Dermis blood vessel endothelial cell (primary cell): ENCODE data around the gene PHF2. TPM values are rescaled to one million over a fixed set of nuclear protein-coding genes. Genes with fewer than 3 reads are reported as not detected.

Experiments
- DNase-seq: peaks from one replicate; pipeline ENCODE4 v3.0.0; 2010
- total RNA-seq: library from RNA; depleted of rRNA; stranded (reverse); fragments of >200 nt; gene quantifications from 2 replicates; pipeline ENCODE4 v1.2.3, GENCODE V29; 2014

PHF2 gene
- total RNA-seq, 1 donor from 2014 or later = 16.0 TPM

DNA sequence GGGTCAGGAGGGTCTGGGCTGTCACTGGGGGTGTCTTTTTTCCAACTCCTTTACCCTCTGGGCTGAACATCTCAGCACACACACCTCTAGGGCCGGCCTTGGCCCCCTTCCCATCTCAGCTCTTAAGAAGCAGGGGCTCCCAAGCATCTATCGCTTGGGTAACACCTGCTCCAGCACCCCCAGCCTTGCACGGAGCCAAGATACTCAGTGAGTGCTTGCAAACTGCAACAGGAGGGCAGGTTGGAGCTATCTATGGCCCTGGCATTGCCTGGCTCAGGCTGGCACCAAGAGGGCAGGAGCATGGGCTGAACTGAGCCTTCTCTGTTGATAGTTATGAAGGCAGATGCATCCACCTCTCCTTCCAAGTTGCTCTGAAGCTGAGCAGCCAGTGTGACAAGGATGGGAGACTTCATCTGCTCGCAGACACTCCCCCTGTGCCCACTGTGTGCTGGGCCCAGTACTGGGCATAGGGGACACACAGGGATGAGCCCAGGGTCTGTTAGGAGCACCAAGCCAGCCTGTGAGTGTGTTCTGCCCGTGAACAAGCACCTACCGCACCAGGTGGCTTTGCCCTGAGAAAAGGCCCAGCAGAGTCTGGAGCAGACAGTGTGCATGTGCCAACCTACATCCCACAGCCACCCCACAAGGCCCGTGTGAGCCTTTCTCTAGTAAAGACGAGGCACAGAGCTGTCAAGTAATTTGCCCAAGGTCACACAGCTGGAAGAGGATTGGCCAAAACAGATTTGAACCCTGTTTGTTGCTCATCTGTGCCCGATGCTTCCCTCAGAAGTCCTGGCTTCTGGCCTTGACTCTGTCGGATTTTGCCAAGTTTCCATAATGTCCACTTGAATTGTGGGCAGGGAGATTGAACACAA lies 58.2 kb downstream of the PHF2 start:
- DNase-seq = no peak

DNA sequence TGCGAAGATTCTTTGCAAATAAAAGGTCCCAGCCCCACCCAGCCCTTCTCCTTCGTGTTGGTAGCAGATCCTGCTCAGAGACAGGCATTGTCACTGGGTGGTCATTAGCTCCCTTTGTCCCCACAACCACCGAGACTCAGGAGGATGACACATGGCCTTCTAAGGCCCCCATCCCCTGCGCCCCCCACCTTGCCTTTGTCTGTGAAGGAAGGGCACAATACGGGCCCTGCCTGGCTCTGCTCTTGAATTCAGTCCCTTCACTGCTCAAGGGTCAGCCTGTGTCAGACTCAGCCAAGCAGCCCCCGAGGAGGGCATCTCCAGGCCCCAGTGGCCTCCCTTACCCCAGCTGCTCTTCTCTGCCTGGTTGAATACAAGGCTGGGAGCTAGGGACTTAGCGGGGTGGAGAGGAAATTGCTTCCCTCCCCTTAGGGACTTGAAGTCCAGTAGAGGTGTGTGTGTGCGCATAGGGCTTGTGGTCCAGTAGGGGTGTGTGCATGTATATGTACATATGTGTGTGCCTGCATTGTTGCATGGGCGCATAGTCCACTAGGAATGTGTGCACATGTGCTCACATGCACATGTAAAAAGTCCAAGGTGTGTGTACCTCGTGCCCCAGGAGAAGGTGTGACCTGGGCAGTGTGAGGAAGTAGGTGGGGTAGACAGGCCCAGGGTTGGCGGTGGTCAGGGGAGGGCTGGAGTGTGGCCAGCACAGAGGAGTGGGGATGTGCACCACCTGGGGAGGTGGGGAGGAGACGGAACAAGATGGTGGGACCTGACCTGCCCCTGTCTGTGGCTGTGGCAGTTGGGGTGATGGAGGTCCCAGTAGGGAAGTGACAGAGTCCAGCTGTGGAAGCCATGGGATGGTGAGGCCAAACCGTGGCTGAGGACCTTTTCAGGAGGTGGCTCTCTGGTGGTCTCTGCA lies 59.1 kb downstream of the PHF2 start:
- no peak for DNase-seq

DNA sequence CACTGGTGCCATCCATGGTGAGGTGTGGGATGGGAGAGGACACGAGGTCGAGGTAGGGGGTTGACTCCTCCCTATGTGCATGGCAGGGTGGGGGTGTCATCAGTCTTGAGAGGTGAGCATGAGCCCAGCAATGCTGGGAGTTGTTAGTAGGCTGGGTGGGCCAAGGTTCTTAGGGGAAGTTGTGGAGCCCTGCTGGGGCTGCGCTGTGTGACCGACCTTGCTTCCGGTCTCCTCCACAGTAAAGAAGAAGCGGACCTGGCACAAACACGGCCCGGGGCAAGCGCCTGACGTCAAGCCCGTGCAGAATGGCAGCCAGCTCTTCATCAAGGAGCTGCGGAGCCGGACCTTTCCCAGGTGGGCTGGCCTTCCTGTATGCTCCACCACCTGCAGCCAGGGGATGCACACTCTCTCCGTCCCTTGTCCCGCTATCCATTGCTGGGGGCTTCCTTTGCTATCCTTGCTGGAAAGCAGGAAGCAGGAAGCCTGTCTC lies 59.8 kb downstream of the PHF2 start:
- DNase-seq = no peak

DNA sequence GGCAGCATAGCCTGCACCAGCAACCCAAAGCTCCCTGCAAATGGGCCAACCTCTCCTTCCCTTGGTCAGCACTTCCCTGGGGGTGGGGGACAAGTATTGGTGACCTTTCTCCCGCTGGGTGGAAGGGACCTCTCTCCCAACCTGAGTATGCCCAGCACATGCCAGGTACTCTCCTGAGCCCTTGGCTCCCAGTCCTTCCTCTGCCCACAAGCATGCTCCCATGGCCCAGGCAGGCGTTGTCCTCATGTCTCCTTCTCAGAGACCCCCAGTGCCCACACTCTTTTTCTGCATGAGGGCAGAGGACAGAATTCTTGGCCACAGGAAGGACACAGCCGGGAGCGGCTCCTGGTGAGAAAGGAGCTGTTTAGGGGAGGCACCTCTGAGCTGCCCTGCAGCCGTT lies 60.3 kb downstream of the PHF2 start:
- DNase-seq = no peak

DNA sequence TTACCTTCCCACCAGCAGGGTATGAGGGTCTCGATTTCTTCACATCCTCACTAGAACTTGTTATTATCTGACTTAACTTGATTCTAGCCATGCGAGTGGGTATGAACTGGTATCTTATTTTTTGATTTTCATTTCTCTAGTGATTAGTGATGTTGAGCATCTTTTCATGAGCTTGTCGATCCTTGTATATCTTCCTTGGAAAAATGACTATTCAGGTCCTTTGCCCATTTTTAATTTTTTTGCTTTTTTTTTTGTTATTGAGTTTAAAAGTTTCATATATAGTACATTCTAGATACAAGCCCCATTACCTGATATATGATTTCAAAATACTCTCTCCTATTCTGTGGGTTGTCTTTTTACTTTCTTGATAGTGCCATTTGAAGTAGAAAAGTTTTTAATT lies 61.5 kb downstream of the PHF2 start:
- DNase-seq = no peak

DNA sequence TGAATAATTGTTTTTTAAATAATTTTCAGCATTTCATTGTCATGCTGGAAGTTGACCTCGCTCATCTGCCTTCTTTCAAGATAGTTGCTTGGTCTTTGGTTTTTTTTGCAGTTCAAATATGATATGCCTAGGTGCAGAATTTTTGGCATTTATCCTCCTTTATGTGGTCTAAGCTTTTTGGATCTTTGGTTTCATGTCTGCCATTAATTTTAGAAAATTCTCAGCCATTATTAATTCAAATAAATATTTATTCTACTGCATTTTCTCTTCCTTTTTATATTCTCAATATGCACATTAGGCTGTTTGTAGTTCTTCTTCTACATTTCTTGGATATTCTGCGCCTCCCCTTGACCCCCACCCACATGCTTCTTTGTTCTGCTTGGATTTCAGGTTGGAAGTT lies 63.6 kb downstream of the PHF2 start:
- DNase-seq = no peak

DNA sequence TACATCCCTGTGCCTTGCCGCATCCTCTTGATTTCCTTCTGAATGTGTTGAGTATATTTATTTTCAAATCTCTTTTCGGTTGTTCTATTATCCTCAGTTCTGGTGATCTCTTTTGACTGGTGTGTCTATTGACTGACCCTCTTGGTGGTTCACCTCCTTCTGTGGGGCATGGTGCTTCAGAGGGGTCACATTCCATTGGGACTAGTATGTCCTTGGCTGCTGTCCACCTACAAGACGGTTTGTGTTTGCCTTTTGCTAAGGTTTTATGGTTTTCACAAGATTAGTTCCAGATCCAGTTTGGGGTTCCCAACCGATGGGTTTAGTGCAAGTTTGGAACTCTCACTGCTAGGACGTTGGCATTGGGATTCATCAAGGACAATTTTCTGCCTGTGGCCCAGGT lies 66.6 kb downstream of the PHF2 start:
- no peak for DNase-seq

DNA sequence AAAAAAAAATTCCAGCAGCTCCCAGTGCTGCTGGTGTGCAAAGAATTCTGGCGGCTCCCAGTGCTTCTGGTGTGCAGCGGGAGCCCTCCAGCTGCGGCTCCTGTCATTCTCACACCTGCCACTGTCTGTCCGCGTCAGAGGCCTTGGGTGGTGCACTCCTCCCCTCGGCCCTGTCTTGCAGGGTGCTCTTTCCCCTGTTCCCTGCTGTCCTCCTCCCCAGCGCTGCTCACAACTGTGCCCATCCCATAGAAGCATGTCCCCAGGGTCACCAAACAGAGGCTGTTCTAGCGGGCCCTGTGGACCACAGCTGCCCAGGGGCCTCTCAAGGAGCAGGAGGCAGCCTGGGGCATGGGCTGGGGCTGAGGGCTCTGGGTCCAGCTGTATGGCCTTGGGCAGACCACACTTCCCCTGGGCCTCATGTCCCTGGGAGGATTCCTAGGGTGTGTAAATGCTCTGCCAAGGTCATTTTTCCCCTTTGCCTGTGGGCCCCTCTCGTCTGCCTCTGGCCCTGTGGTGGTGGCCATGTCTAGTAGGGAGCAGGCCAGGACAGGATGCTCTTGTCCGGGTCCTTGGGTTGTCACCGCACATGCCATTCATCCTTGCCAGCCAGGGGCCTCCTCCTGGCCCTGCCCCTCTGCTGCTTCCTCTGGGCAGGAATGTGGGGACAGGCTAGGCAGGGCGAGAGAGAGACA lies 68.2 kb downstream of the PHF2 start:
- DNase-seq = no peak

DNA sequence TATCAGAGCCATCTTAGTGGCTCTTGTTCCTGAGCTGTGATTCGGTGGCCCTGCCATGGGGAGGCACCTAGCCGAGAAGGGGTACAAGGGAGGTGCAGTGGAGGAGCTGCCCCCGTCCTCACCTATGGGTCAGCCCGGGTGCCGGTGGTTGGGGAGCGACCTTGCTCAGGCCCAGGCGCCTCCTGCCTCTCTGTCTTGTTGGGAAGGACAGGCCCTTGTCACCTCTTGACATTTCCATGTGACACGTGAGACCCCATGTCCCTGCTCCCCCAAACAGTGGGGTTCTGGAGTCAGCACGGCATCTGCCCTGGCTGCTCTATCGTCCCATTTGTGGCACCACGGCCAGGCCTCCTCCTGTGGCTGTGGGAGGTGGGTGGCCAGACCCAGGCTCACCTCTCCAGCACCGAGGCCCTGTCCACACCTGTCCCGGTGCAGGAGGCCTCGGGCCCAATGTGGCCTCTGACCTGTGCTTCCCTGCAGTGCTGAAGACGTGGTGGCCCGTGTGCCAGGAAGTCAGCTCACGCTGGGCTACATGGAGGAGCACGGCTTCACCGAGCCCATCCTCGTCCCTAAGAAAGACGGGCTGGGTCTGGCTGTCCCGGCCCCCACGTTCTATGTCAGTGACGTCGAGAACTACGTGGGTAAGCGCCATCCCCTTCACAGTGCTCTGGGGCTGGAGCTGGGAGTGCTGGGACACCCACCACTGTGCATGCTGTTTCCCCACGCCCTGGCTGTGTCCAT lies 68.9 kb downstream of the PHF2 start:
- DNase-seq = no peak

DNA sequence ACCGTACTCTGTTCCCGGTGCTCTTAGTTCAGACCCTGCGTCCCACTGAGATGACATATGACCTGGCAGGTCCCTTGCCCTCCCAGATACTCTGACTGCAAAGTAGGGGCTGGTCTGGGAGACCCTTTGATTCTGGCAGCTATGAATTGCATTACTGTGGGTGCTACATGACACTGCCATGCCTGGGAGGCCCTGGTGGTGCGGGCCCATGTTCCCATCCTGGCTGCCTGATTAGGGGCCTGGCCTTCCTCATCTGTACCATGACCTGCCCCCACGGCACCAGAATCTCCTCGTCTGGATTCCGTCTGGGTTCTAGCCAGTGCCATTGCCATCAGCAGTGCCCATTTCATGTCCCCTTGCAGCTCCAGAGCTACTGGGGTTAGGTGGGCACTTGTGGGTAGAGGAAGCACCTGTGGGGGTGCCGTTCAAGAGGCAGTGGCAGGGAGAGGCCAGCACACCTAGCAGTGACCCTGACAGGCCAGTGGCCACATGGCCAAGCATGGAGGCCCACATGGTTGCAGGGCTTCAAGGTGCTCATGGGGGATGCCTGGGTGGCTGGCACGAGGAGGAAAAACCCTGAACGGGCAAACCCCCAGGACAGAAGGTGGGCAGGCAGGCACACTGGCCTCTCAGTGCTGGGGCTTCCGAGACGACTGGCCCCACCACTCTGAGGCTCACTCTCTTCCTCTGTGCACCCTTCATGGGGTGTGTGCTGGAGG lies 69.7 kb downstream of the PHF2 start:
- no peak for DNase-seq

DNA sequence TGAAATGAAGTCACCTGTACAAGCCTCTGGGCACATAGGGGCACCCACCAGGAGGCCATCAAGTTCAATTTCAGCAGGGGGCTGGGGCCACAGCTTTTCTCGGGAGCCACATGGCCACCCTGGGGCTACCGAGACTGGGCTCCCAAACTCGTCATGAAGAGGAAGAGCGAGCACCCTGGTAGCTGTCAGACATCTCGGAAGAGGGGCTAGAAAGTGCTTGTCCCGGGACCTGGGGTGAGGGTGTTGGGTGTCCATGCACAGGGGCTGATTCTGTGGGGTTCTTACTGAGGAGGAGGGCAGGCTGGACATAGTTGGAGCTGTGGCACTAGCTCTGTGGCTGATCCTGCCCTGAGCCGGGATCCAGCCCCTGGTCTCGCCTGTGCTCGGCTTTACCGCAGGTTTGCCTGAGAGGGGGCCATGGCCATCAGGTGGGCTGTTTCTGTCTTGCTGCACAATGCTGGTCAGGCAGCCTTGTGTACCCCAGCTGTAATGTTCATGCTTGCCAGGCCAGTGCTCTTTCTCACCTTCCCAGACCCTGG lies 70.3 kb downstream of the PHF2 start:
- DNase-seq = no peak

DNA sequence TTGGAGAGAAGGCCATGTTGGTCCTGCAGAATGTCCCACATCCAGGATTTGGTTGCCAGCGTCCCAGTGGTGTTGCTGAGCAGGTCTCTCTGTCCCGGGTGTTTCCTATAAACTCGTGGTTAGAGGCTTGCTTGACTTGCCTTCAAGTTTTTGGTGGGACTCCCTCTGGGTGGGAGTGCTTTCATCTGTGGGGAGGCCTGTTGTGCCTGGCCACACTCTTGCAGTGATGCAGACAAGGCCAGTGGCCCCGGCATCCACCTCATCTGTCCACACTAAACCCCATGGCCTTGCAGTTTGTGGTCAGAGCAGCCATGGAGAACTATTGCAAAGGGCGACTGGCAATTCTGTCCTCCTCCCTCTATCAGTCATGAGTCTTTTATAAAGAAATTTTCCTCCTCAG lies 71.8 kb downstream of the PHF2 start:
- DNase-seq = no peak

DNA sequence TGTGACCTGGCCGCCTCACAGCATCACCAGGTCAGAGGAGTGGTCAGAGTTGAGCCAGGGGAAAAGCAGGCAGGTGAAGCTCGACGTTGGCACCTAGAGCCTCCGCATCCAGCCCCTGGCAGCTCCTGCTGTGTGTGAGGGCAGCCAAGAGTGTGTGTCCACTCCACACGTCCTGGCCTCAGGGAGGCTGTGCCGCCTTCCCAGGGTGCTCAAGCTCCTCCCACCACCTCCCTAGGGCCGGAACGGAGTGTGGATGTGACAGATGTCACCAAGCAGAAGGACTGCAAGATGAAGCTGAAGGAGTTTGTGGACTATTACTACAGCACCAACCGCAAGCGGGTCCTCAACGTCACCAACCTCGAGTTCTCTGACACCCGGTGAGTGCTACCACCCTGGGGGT lies 72.5 kb downstream of the PHF2 start:
- DNase-seq = no peak

DNA sequence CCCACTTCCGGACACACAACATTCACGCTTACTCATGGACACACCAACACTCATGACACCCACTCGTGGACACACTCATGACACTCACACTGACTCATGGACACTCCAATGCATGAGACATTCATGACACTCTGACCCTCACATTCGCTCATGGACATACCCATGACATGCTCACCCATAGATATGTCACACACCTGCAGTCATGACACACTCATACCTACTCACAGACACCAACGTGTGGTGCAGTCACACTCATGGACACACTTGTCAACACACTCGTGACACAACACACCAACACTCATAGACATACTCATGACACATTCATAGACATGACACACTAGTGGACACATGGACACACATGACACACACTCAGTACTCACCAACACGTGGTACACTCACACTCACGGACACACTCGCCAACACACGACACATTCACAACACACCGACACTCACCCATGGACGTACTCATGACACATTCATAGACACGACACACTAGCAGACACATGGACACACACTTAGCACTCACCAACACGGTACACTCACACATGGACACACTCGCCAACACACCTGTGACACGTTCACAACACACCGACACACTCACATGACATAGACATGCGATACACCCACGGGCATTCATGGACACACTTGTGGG lies 73.4 kb downstream of the PHF2 start:
- DNase-seq = no peak

DNA sequence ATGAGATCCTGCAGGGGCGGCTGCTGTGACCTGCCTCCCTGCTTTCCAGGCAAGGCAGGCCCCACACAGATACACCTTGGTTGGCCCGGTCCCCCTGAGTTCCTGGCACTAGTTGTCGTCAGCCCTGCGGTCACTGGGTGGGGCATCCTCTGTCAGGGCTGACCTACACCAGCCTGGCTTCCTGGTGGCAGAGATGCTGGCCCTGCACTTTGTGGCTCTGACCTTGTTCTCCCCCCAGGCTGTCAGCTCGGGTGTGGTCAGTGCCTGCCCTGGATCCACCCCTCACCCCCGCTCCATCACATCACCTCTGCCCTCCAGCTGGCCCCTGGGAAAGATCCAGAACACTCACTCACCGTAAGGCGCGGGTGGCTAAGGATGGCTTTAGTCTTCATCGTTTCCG lies 74.1 kb downstream of the PHF2 start:
- no peak for DNase-seq

DNA sequence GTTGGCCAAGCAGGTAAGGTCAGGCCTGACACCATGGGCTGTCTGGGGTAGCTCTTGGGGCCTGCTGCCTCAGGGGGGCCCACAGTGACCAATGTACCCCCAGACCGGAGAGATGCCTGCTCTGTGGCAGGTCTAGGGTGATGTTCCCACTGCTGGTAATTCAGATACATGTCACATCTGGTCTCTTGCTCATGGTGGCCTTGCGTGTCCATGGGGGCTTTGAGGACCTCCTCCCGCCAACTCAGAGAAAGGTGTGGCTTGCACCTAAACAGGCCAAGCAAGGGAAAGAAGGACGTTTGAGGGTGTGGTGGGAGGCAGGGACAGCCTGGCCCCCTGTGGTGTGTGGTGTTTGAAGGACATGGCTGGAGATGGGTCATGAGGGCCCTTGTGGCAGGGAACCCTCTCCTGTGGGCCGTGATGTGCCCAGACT lies 75.2 kb downstream of the PHF2 start:
- DNase-seq = no peak

DNA sequence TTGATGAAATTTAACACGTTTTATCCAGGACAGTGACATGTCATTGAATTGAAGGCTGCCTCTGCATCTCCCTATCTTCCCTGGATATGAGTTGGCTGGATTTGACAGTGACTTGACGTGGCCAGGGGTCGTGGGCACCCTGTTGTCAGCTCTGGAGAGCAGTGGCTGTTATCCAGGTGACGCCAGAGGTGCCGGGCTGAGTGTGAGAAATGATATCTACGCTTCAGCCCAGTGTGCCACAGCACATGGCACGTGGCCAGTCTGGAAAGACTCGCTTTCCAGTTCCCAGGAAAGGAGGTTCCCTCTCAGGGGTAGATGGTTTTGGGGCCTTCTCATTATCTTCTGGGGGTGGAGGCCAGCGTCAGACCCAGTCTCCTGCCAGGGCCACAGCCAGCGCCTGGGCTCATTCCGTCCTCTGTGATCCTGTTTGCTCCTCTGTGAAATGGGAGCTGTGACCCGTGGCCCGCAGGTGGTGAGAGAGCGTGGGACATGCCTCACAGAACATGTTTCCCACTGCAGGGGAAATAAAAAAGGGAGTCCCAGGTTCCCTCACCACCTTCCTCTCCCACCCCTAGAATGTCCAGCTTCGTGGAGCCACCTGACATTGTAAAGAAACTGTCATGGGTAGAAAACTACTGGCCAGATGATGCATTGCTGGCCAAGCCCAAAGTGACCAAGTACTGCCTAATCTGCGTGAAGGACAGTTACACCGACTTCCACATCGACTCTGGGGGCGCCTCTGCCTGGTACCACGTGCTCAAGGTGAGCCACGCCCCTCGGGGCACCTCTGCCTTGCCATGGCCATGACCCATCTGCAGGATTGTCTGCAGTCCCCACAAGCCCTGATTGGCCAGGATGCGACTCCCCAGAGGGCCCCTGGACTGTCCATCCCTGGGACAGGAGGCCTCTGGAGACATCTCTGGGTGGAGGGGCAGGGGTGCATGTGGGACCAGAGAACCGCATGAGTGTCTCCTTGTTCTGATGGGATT lies 76.5 kb downstream of the PHF2 start:
- no peak for DNase-seq

DNA sequence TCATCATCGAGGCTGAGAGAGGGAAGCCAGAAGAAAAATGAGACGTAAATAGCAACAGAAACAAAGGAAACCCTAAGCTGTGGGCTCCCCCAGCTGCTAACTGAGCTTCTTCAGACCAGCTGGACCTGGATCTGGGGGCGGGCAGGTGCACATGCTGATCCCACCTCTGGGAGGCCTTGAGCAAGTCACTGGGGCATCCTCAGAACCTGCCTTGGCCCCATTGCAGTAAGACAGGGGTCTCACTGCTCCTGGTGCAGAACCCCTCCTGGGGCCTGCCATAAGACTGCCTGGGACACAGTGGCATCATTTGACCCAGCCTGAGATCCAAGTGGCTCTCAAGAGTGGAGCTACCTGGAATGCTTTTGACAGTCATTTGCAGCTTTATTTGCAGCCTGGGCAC lies 77.4 kb downstream of the PHF2 start:
- no peak for DNase-seq

DNA sequence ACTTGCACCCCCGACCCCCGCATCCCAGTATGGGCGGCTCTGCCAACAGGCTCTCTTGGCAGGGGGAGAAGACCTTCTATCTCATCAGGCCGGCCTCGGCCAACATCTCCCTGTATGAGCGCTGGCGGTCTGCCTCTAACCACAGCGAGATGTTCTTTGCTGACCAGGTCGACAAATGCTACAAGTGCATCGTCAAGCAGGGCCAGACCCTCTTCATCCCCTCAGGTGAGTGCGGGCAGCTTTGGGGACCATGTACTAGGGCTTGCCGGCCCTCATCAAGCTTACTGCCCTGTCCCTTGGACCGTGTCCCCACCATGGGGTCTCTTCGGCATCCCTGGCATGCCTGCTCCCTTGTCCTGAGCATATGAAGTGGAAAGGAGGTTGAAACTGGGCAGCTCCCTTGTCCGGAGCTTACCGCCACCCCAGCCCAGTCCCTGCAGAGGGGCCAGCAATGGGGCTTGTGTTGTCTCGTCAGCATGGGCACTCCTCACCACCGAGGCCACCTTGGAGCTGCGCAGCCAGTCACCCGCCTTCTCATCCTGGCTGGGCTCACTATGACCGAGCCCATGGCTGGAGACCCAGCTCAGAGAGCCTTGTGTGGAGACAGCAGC lies 78.1 kb downstream of the PHF2 start:
- no peak for DNase-seq
